IMR-90 (cell line): ENCODE measurements around the gene PPFIBP2. TPM values are rescaled to one million over a fixed set of nuclear protein-coding genes. Genes with fewer than 3 reads are reported as not detected.

ENCODE experiments used
- ATAC-seq: fragments of 200-7000 bp; cut with Tn5 transposase; 2 replicates; pipeline ENCODE4 v1.9.1; 2020; ENCODE audit warnings: low read depth, mild to moderate bottlenecking, moderate library complexity
- BruUV-seq: library from RNA; stranded (reverse); fragments of 400-500 nt; replicated peaks from 2 replicates; lab custom pipeline; 2021; lab: Mats Ljungman, UMichigan
- CTCF ChIA-PET: fragments of 300-600 bp; formaldehyde crosslinking; extraction: SDS; loops from one replicate; lab custom pipeline; 2021; ENCODE audit warnings: antibody characterized with exemption; lab: Yijun Ruan, JAX
- POLR2A ChIA-PET: fragments of 300-600 bp; sonication (Branson Sonifier 250); formaldehyde crosslinking; loops from one replicate; lab custom pipeline; 2022; ENCODE audit warnings: antibody characterized with exemption; ENCODE audit not compliant: unreplicated experiment; lab: Charles Lee
- DNase-seq: peaks from one replicate; pipeline ENCODE4 v3.0.0; 2013
- H2AFZ ChIP-seq: replicated peaks from 2 replicates; pipeline ENCODE3; 2013; ENCODE audit warnings: low read length, mild to moderate bottlenecking; ENCODE audit not compliant: poor library complexity
- H2AK5ac ChIP-seq: 2 replicates; pipeline ENCODE4 v1.6.1; 2013; ENCODE audit warnings: low read depth, low read length, inconsistent platforms
- H2AK9ac ChIP-seq: replicated peaks from 2 replicates; pipeline ENCODE3; 2013; ENCODE audit warnings: mild to moderate bottlenecking, low read depth, low read length, moderate library complexity; ENCODE audit not compliant: poor library complexity
- H2BK120ac ChIP-seq: 2 replicates; pipeline ENCODE4 v1.6.1; 2013; ENCODE audit warnings: low read depth, low read length, inconsistent platforms
- H2BK15ac ChIP-seq: 3 replicates; pipeline ENCODE4 v1.6.1; 2013; ENCODE audit warnings: low read depth, low read length, inconsistent platforms
- H2BK20ac ChIP-seq: 2 replicates; pipeline ENCODE4 v1.6.1; 2013; ENCODE audit warnings: low read depth, mild to moderate bottlenecking, inconsistent platforms, low read length, moderate library complexity
- H2BK5ac ChIP-seq: 2 replicates; pipeline ENCODE4 v1.6.1; 2013; ENCODE audit warnings: mild to moderate bottlenecking, low read depth, low read length, inconsistent platforms; ENCODE audit not compliant: poor library complexity, severe bottlenecking
- H3K14ac ChIP-seq: replicated peaks from 2 replicates; pipeline ENCODE4 v1.6.1; 2013; ENCODE audit warnings: low read depth, low read length, inconsistent platforms
- H3K18ac ChIP-seq: 2 replicates; pipeline ENCODE4 v1.6.1; 2013; ENCODE audit warnings: low read depth, low read length, control low read depth
- H3K23ac ChIP-seq: 2 replicates; pipeline ENCODE4 v1.6.1; 2013; ENCODE audit warnings: low read depth, low read length, inconsistent platforms
- H3K27ac ChIP-seq: 2 replicates; pipeline ENCODE4 v1.5.1; 2013; ENCODE audit warnings: mild to moderate bottlenecking, control low read depth, low read length; ENCODE audit not compliant: insufficient read depth
- H3K27me3 ChIP-seq: 2 replicates; pipeline ENCODE4 v1.6.1; 2013; ENCODE audit warnings: low read length; ENCODE audit not compliant: control insufficient read depth, insufficient read depth
- H3K36me3 ChIP-seq: 2 replicates; pipeline ENCODE4 v1.6.1; 2013; ENCODE audit warnings: low read length, mixed read lengths; ENCODE audit not compliant: control insufficient read depth, insufficient read depth
- H3K4ac ChIP-seq: 2 replicates; pipeline ENCODE4 v1.6.1; 2013; ENCODE audit warnings: low read depth, low read length, inconsistent platforms
- H3K4me1 ChIP-seq: 2 replicates; pipeline ENCODE4 v1.6.1; 2013; ENCODE audit warnings: low read length, mixed read lengths; ENCODE audit not compliant: control insufficient read depth, insufficient read depth
- H3K4me2 ChIP-seq: 2 replicates; pipeline ENCODE4 v1.6.1; 2013; ENCODE audit warnings: low read depth, mild to moderate bottlenecking, control low read depth, low read length, moderate library complexity
- H3K4me3 ChIP-seq: 2 replicates; pipeline ENCODE4 v1.5.1; 2013; ENCODE audit warnings: low read depth, mild to moderate bottlenecking, control low read depth, low read length, moderate library complexity; ENCODE audit not compliant: insufficient read depth
- H3K56ac ChIP-seq: 2 replicates; pipeline ENCODE4 v1.6.1; 2013; ENCODE audit warnings: low read length, inconsistent platforms; ENCODE audit not compliant: insufficient read depth; ENCODE audit errors: extremely low read depth
- H3K79me1 ChIP-seq, 2 experiments: 2 replicates each; pipeline ENCODE4 v1.6.1; 2013; ENCODE audit warnings: low read length in 2 of 2, inconsistent platforms in 1 of 2, low read depth in 1 of 2
- H3K9ac ChIP-seq: 2 replicates; pipeline ENCODE4 v1.6.1; 2013; ENCODE audit warnings: low read depth, low read length, control low read depth
- H3K9me1 ChIP-seq: 2 replicates; pipeline ENCODE4 v1.6.1; 2013; ENCODE audit warnings: low read length, inconsistent platforms; ENCODE audit not compliant: insufficient read depth
- H3K9me3 ChIP-seq: 2 replicates; pipeline ENCODE4 v1.6.1; 2013; ENCODE audit warnings: low read length; ENCODE audit not compliant: control insufficient read depth, insufficient read depth
- H4K20me1 ChIP-seq: 2 replicates; pipeline ENCODE4 v1.6.1; 2013; ENCODE audit warnings: low read length, inconsistent platforms; ENCODE audit not compliant: insufficient read depth
- H4K5ac ChIP-seq: 2 replicates; pipeline ENCODE4 v1.6.1; 2013; ENCODE audit warnings: mild to moderate bottlenecking, low read depth, low read length, control low read depth
- H4K8ac ChIP-seq, 2 experiments: 2 replicates each; pipeline ENCODE4 v1.6.1; 2013; ENCODE audit warnings: low read depth in 2 of 2, low read length in 2 of 2, control low read depth in 1 of 2, inconsistent platforms in 1 of 2
- H4K91ac ChIP-seq: 2 replicates; pipeline ENCODE4 v1.6.1; 2013; ENCODE audit warnings: low read depth, low read length, inconsistent platforms; ENCODE audit not compliant: insufficient read depth
- BHLHE40 ChIP-seq: fragments of 150-350 bp; IDR thresholded peaks from 2 replicates; pipeline ENCODE4 v1.6.1; 2016; ENCODE audit warnings: mild to moderate bottlenecking, low read depth, low read length
- CEBPB ChIP-seq: IDR thresholded peaks from 2 replicates; pipeline ENCODE4 v1.6.1; 2012; ENCODE audit warnings: low read depth, low read length, improper control_type of control experiment
- CTCF ChIP-seq: conservative IDR thresholded peaks from 2 replicates; pipeline ENCODE4 v1.5.1; 2012; ENCODE audit warnings: mild to moderate bottlenecking, low read depth, low read length, improper control_type of control experiment
- ELK1 ChIP-seq: fragments of 150-350 bp; IDR thresholded peaks from 2 replicates; pipeline ENCODE4 v1.6.1; 2016; ENCODE audit warnings: low read depth, mild to moderate bottlenecking, low read length, moderate library complexity, borderline replicate concordance
- FOS ChIP-seq: fragments of 150-350 bp; IDR thresholded peaks from 2 replicates; pipeline ENCODE4 v1.6.1; 2016; ENCODE audit warnings: low read depth, low read length
- MAFK ChIP-seq: IDR thresholded peaks from 2 replicates; pipeline ENCODE4 v1.6.1; 2012; ENCODE audit warnings: low read depth, low read length, improper control_type of control experiment
- MAZ ChIP-seq: IDR thresholded peaks from 2 replicates; pipeline ENCODE4 v1.6.1; 2012; ENCODE audit warnings: low read depth, mild to moderate bottlenecking, low read length, improper control_type of control experiment, moderate library complexity, borderline replicate concordance
- MXI1 ChIP-seq: IDR thresholded peaks from 2 replicates; pipeline ENCODE4 v1.6.1; 2012; ENCODE audit warnings: low read depth, mild to moderate bottlenecking, low read length, moderate library complexity, borderline replicate concordance
- NFE2L2 ChIP-seq: fragments of 150-350 bp; IDR thresholded peaks from 2 replicates; pipeline ENCODE4 v1.6.1; 2016; ENCODE audit warnings: low read depth, mild to moderate bottlenecking, low read length
- POLR2A ChIP-seq: IDR thresholded peaks from 2 replicates; pipeline ENCODE4 v1.6.1; 2012; ENCODE audit warnings: mild to moderate bottlenecking, low read depth, low read length
- RAD21 ChIP-seq: IDR thresholded peaks from 2 replicates; pipeline ENCODE4 v1.6.1; 2012; ENCODE audit warnings: low read length, improper control_type of control experiment
- RCOR1 ChIP-seq: IDR thresholded peaks from 2 replicates; pipeline ENCODE4 v1.6.1; 2012; ENCODE audit warnings: mild to moderate bottlenecking, low read length, improper control_type of control experiment; ENCODE audit not compliant: insufficient replicate concordance
- RFX5 ChIP-seq: IDR thresholded peaks from 2 replicates; pipeline ENCODE4 v1.8.0; 2012; ENCODE audit warnings: low read depth, mild to moderate bottlenecking, low read length, moderate library complexity
- SMC3 ChIP-seq: fragments of 150-350 bp; IDR thresholded peaks from 2 replicates; pipeline ENCODE4 v1.6.1; 2016; ENCODE audit warnings: low read depth, mild to moderate bottlenecking, antibody characterized with exemption, low read length, moderate library complexity
- USF2 ChIP-seq: fragments of 150-350 bp; IDR thresholded peaks from 2 replicates; pipeline ENCODE4 v1.6.1; 2017; ENCODE audit warnings: mild to moderate bottlenecking, antibody characterized with exemption, low read length, low read depth
- WGBS, 2 experiments: methylation state at CpG; one replicate each; pipeline versions ENCODE4 v1.1.5 to v1.1.7; 2013; ENCODE audit warnings: missing lambda C conversion rate in 2 of 2; ENCODE audit not compliant: insufficient read length in 1 of 2; ENCODE audit errors: extremely low coverage in 2 of 2; 5-methylcytosine and 5-hydroxymethylcytosine counted together
- dilution Hi-C: fragments of 300-500 bp; cut with HindIII; formaldehyde crosslinking; loops from one replicate; pipeline ENCODE4 v1.14.3; 2018; ENCODE audit warnings: low sequenced_read_pairs; ENCODE audit not compliant: unreplicated experiment
- in situ Hi-C: fragments of 300-500 bp; cut with MboI; formaldehyde crosslinking; loops from 3 replicates; pipeline ENCODE4 v1.14.3; 2019; ENCODE audit warnings: low sequenced_read_pairs, inconsistent platforms, mixed read lengths
- intact Hi-C: fragments of 100-400 bp; cut with micrococcal nuclease; formaldehyde crosslinking; loops from 2 replicates; pipeline ENCODE4 v1.10.0; 2022
- polyA plus RNA-seq, 3 experiments: library from polyadenylated mRNA; depleted of rRNA; stranded (reverse); fragments of >200 nt; gene quantifications; 2 replicates each; pipeline ENCODE4 v1.2.3, GENCODE V29; 2012; ENCODE audit warnings: low replicate concordance in 1 of 3
- total RNA-seq: library from RNA; depleted of rRNA; stranded (reverse); fragments of >200 nt; gene quantifications from 2 replicates; pipeline ENCODE4 v1.2.3, GENCODE V29; 2012

The PPFIBP2 gene
- total and polyA plus RNA-seq, 2 of the 4 experiments (the other 2 are of a cell fraction): 6.0 to 11.8 TPM

GRCh38 chr11:7530013-7530640 lies 16.3 kb downstream of the PPFIBP2 start:
- no peak overlapping the region for H3K56ac ChIP-seq
- H2AK5ac ChIP-seq: no peak overlapping the region
- no peaks in the 10 kb centered on the region for H3K36me3 ChIP-seq
- no peak overlapping the region for H4K8ac ChIP-seq
- H4K5ac ChIP-seq: no peak overlapping the region
- no peaks in the 10 kb centered on the region for H3K4me1 ChIP-seq
- H4K91ac ChIP-seq: no peak overlapping the region
- no peak overlapping the region for H2AFZ ChIP-seq
- H3K18ac ChIP-seq: no peak overlapping the region
- WGBS, 2 experiments: no CpG with 5 or more reads among the region's 1 CpG
- dilution Hi-C loops: no loop called here
- H2BK5ac ChIP-seq: no peak overlapping the region
- no peak overlapping the region for H3K9ac ChIP-seq
- ATAC-seq (no peak), DNase-seq (no peak)
- CTCF ChIA-PET: interaction anchor here (1.3 kb wide), 1 partner anchor 14 kb away, joined by 3 read pairs; no protein-coding TSS in a partner anchor
- H3K23ac ChIP-seq: no peak overlapping the region
- no peak overlapping the region for H3K14ac ChIP-seq
- H2BK20ac ChIP-seq: no peak overlapping the region
- peaks cover 8% of the 10 kb centered on the region for H3K27me3 ChIP-seq
- H2AK9ac ChIP-seq: no peak overlapping the region
- no peaks in the 10 kb centered on the region for H4K20me1 ChIP-seq
- H3K9me1 ChIP-seq: no peaks in the 10 kb centered on the region
- no peak overlapping the region for H3K27ac ChIP-seq
- no TSS peak for BruUV-seq
- H3K79me1 ChIP-seq: no peaks in the 10 kb centered on the region
- no peak overlapping the region for H2BK120ac ChIP-seq
- no peak overlapping the region for H2BK15ac ChIP-seq
- H3K9me3 ChIP-seq: no peaks in the 10 kb centered on the region
- in situ Hi-C loops: no loop called here
- POLR2A ChIA-PET: no interaction called here
- no peak overlapping the region for H3K4me3 ChIP-seq
- TF ChIP-seq RAD21 (no peak), FOS (no peak), ELK1 (no peak), MAFK (no peak), POLR2A (no peak), BHLHE40 (no peak), CEBPB (no peak), MAZ (no peak), NFE2L2 (no peak), RCOR1 (no peak), USF2 (no peak), RFX5 (no peak), MXI1 (no peak), SMC3 (no peak), CTCF (no peak)
- no peak overlapping the region for H3K4ac ChIP-seq
- intact Hi-C loops: no loop called here
- H3K4me2 ChIP-seq: no peak overlapping the region
